HG02970 (cell line): ENCODE measurements around the gene DBH.

Source experiments
- ATAC-seq: cut with Tn5 transposase; IDR thresholded peaks from one replicate; pipeline ENCODE4 v1.9.1; 2021; ENCODE audit warnings: mild to moderate bottlenecking, moderate library complexity, moderate number of reproducible peaks; ENCODE audit not compliant: unreplicated experiment, low FRiP score

Gene DBH

DNA sequence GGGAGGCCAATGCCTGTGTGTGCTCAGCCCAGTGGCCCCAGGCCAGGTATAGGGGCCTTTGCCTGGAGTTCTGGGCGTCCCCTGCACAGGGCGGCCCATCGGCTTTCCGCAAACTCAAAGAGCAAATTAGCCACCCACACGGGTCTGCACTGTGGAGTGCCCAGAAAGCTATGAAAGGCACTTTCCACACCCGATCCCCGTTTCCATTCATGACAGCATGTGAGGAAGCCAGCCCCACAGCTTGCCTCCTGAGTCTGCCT lies 5.2 kb downstream of the DBH start:
- ATAC-seq: no peak

DNA sequence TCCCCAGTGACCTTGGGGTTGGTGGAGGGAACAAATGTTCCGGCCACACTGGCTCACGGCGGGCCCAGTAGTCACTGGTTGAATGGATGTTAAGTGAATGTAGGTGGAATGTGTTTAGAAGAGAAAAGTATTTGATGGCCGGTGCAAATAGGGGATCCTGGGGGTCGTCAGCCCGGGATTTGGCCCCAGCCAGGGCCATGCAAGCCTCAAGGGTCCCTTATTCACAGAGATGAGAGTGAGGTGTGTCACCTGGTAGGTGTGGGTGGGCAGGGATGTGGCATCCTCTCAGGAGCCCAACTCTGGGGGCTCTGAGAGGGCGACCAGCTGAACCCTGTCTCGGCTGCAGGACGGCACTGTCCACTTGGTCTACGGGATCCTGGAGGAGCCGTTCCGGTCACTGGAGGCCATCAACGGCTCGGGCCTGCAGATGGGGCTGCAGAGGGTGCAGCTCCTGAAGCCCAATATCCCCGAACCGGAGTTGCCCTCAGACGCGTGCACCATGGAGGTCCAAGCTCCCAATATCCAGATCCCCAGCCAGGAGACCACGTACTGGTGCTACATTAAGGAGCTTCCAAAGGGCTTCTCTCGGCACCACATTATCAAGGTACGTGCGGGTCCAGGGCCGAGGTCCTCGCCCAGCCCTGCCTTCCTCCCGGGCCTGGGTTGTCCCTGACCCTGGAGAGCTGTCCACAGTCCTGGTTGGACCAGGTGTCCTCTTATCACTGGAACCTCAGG lies 5.9 kb downstream of the DBH start:
- ATAC-seq: no peak

DNA sequence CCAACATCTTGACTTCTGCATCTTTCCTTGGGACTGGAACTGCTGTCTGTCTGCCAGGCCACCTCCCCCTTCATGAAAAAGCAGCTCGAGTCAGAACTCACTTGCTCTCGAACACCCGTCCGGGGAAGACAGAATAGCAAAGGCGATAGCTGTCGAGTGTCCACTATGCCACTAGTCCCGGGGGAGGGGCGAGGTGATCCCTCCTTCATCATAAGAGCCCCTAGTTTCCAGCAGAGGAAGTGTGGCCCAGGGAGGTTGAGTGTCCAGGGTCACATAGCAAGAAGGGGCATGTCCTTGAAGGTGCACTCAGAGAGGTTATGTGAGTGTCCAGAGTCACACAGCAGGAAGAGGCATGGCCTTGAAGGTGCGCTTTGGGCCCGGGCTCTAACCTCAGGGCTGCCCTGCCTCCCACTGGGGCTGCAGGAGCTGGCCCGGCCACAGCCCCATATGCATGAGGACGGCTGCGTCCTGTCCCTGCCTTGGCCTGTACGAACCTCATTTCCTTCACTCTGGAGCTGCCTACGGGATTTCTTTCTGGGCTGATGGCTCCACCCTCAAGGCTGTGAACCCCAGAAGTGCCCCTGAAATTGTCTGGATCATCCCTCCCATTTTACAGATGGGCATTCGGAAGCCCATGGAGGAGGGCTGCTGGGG lies 6.7 kb downstream of the DBH start:
- ATAC-seq: no peak

- ATAC-seq: no peak
Observed at GRCh38 chr9:133643362-133643755, 7.2 kb downstream of the DBH start.

- no peak for ATAC-seq
Observed at GRCh38 chr9:133643978-133644760, 8.0 kb downstream of the DBH start.

- ATAC-seq: no peak
Observed at GRCh38 chr9:133645021-133645765, 9.0 kb downstream of the DBH start.

GRCh38 chr9:133647148-133647547 lies 11.0 kb downstream of the DBH start:
- no peak for ATAC-seq

GRCh38 chr9:133647765-133648469 lies 11.8 kb downstream of the DBH start:
- no peak for ATAC-seq

- ATAC-seq: no peak
Observed at GRCh38 chr9:133649194-133649593, 13.0 kb downstream of the DBH start.

- no peak for ATAC-seq
Observed at GRCh38 chr9:133650026-133650425, 13.9 kb downstream of the DBH start.

GRCh38 chr9:133653638-133654037 lies 17.5 kb downstream of the DBH start:
- no peak for ATAC-seq

DNA sequence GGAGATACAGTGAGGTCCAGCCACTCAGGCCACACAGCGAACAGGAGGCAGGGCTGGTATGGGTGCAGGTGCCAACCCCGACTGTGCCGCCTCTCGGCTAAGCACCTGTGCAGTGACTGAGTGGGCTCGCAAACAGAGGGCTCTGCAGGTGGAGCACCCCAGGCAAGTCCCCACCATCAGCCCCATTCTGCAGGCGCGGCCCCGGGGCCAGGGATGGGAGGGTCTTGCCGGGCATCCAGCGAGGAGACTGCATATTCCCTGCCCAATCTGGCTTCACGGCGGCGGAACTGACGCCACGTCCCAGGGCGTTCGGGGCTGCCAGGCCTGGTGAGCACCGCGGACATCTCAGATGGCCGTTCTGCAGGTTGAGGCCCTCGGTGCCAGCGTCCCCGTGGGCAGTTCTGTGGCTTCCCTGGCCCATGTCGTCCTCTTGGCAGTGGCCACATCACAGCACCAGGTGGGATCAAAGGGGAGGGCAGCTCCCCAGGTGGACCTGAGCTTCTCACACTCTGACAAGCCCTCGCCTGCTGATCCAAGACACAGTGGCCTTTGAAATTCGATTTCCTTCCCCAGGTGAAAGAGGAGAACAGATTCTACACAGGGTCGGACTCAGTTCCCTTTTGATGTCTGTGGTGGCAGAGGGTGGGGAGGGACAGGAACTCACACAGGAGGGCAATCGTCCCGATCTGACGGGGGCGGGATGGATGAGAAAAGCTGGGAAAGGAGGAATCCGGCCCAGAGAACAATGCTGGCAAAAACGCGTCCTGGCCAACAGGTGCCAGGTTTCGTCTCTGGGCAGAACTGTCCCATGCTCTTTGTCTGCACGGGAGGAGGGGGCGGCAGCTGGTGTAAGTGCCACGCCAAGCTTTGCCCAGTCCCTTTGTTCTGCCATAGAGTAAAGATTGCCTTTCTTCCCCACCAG lies 18.8 kb downstream of the DBH start:
- ATAC-seq: no peak

- ATAC-seq: no peak
Observed at GRCh38 chr9:133655701-133656100, 19.5 kb downstream of the DBH start.

GRCh38 chr9:133656211-133657119 lies 20.3 kb downstream of the DBH start:
- no peak for ATAC-seq

GRCh38 chr9:133657120-133657661 lies 21.0 kb downstream of the DBH start:
- no peak for ATAC-seq

- no peak for ATAC-seq
Observed at GRCh38 chr9:133658442-133659431, 22.6 kb downstream of the DBH start.

DNA sequence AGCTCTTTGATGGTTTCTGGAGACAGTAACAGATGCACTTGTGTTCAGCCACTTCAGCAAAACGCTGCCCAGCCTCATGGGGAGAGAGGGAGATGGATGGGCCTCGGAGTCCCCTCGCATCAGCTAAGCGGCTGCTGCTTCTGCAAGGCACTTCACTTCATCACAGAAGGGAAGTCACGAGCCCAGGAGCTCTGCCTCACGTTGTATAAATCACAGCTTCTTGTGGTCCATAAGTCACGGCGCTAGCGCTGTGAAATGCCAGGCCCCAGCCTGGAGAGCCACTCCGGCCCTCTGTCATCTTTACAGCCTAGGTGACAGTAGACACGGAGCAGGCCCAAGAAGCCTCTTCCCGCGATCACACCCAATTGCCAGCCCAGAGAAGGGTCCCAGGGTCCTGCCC lies 23.4 kb downstream of the DBH start:
- ATAC-seq: no peak
